ENCODE measurements around the gene KLC1. TPM values are rescaled to one million over a fixed set of nuclear protein-coding genes. Genes with fewer than 3 reads are reported as not detected.
"Not testable (repeated sequence)": the region's sequence is repeated elsewhere in the genome, so short reads cannot be mapped to it uniquely, and the experiment has no call there.

Gene KLC1
- total RNA-seq, 1 experiment from 2014 or later = 55.8 TPM

- in situ Hi-C loops (cut with HindIII; ENCODE audit: low pct_unique_long_range_greater_than_20kb, low sequenced_read_pairs); DNase-seq (ENCODE audit: low read depth): not testable (repeated sequence)
Measured at GRCh38 chr14:103653336-103653735, 24.3 kb downstream of the KLC1 start.

- no peak for DNase-seq (ENCODE audit: low read depth)
- in situ Hi-C loops (cut with HindIII; ENCODE audit: low pct_unique_long_range_greater_than_20kb, low sequenced_read_pairs) = no loop called here
Measured at GRCh38 chr14:103653805-103654204, 24.8 kb downstream of the KLC1 start.

- in situ Hi-C loops (cut with HindIII; ENCODE audit: low pct_unique_long_range_greater_than_20kb, low sequenced_read_pairs) = no loop called here
- no peak for DNase-seq (ENCODE audit: low read depth)
Measured at GRCh38 chr14:103654619-103655018, 25.6 kb downstream of the KLC1 start.

GRCh38 chr14:103656031-103656755, 27.2 kb downstream of the KLC1 start:
- in situ Hi-C loops (cut with HindIII; ENCODE audit: low pct_unique_long_range_greater_than_20kb, low sequenced_read_pairs) = no loop called here
- DNase-seq (ENCODE audit: low read depth) = no peak

- in situ Hi-C loops (cut with HindIII; ENCODE audit: low pct_unique_long_range_greater_than_20kb, low sequenced_read_pairs) = no loop called here
- DNase-seq (ENCODE audit: low read depth) = no peak
Measured at GRCh38 chr14:103656756-103657133, 27.7 kb downstream of the KLC1 start.

- in situ Hi-C loops (cut with HindIII; ENCODE audit: low pct_unique_long_range_greater_than_20kb, low sequenced_read_pairs) = no loop called here
- DNase-seq (ENCODE audit: low read depth) = no peak
Measured at GRCh38 chr14:103657471-103657870, 28.5 kb downstream of the KLC1 start.

- in situ Hi-C loops (cut with HindIII; ENCODE audit: low pct_unique_long_range_greater_than_20kb, low sequenced_read_pairs) = no loop called here
- DNase-seq (ENCODE audit: low read depth) = no peak
Measured at GRCh38 chr14:103659631-103660030, 30.6 kb downstream of the KLC1 start.

GRCh38 chr14:103662029-103662428, 33.0 kb downstream of the KLC1 start:
- no peak for DNase-seq (ENCODE audit: low read depth)
- in situ Hi-C loops (cut with HindIII; ENCODE audit: low pct_unique_long_range_greater_than_20kb, low sequenced_read_pairs) = no loop called here

GRCh38 chr14:103662591-103662990, 33.6 kb downstream of the KLC1 start:
- in situ Hi-C loops (cut with HindIII; ENCODE audit: low pct_unique_long_range_greater_than_20kb, low sequenced_read_pairs) = no loop called here
- DNase-seq (ENCODE audit: low read depth) = no peak

- DNase-seq (ENCODE audit: low read depth) = no peak
- in situ Hi-C loops (cut with HindIII; ENCODE audit: low pct_unique_long_range_greater_than_20kb, low sequenced_read_pairs) = no loop called here
Measured at GRCh38 chr14:103663506-103663905, 34.5 kb downstream of the KLC1 start.

GRCh38 chr14:103667671-103668070, 38.7 kb downstream of the KLC1 start:
- in situ Hi-C loops (cut with HindIII; ENCODE audit: low pct_unique_long_range_greater_than_20kb, low sequenced_read_pairs) = no loop called here
- DNase-seq (ENCODE audit: low read depth) = no peak

GRCh38 chr14:103668117-103668516, 39.1 kb downstream of the KLC1 start:
- in situ Hi-C loops (cut with HindIII; ENCODE audit: low pct_unique_long_range_greater_than_20kb, low sequenced_read_pairs) = no loop called here
- DNase-seq (ENCODE audit: low read depth) = no peak

- in situ Hi-C loops (cut with HindIII; ENCODE audit: low pct_unique_long_range_greater_than_20kb, low sequenced_read_pairs) = no loop called here
- DNase-seq (ENCODE audit: low read depth) = no peak
Measured at GRCh38 chr14:103669370-103669769, 40.4 kb downstream of the KLC1 start.

GRCh38 chr14:103671911-103672310, 42.9 kb downstream of the KLC1 start:
- in situ Hi-C loops (cut with HindIII; ENCODE audit: low pct_unique_long_range_greater_than_20kb, low sequenced_read_pairs) = no loop called here

GRCh38 chr14:103675957-103676356, 46.9 kb downstream of the KLC1 start:
- no peak for DNase-seq (ENCODE audit: low read depth)
- in situ Hi-C loops (cut with HindIII; ENCODE audit: low pct_unique_long_range_greater_than_20kb, low sequenced_read_pairs) = no loop called here

More at GRCh38 chr14:103671911-103672310, 42.9 kb downstream of the KLC1 start:
- no peak for DNase-seq (ENCODE audit: low read depth)

- in situ Hi-C loops (cut with HindIII; ENCODE audit: low pct_unique_long_range_greater_than_20kb, low sequenced_read_pairs) = no loop called here
- DNase-seq (ENCODE audit: low read depth) = no peak
Measured at GRCh38 chr14:103676881-103677675, 48.1 kb downstream of the KLC1 start.

- in situ Hi-C loops (cut with HindIII; ENCODE audit: low pct_unique_long_range_greater_than_20kb, low sequenced_read_pairs) = no loop called here
- no peak for DNase-seq (ENCODE audit: low read depth)
Measured at GRCh38 chr14:103679351-103679750, 50.3 kb downstream of the KLC1 start.

GRCh38 chr14:103680491-103681231, 51.6 kb downstream of the KLC1 start:
- in situ Hi-C loops (cut with HindIII; ENCODE audit: low pct_unique_long_range_greater_than_20kb, low sequenced_read_pairs) = no loop called here
- no peak for DNase-seq (ENCODE audit: low read depth)

GRCh38 chr14:103683139-103683538, 54.1 kb downstream of the KLC1 start:
- in situ Hi-C loops (cut with HindIII; ENCODE audit: low pct_unique_long_range_greater_than_20kb, low sequenced_read_pairs) = no loop called here
- DNase-seq (ENCODE audit: low read depth) = no peak
